K562 (cell line): Measurements from ENCODE around the gene PYCR2. TPM values are rescaled to one million over a fixed set of nuclear protein-coding genes. Genes with fewer than 3 reads are reported as not detected.

ENCODE experiments used
- CREB1 ChIP-seq, 2 experiments: sonication (generic) in 1 of 2; formaldehyde crosslinking in 1 of 2; IDR thresholded peaks; 2 replicates each; pipeline versions ENCODE4 v1.6.1 to v1.8.0; 2012 to 2022; ENCODE audit warnings: inconsistent platforms in 1 of 2, mild to moderate bottlenecking in 1 of 2, missing genetic modification reagents in 1 of 2, moderate library complexity in 1 of 2
- E2F8 ChIP-seq: fragments of 450-650 bp; IDR thresholded peaks from 2 replicates; pipeline ENCODE4 v1.7.1; 2018; ENCODE audit warnings: mild to moderate bottlenecking, low read depth; ENCODE audit not compliant: partially characterized antibody
- GABPB1 ChIP-seq: sonication (generic); formaldehyde crosslinking; IDR thresholded peaks from 2 replicates; pipeline ENCODE4 v1.8.0; 2022; ENCODE audit warnings: mild to moderate bottlenecking, missing genetic modification reagents
- KAT2B ChIP-seq: IDR thresholded peaks from one replicate; pipeline ENCODE4 v1.6.1; 2012; ENCODE audit warnings: low read depth, mild to moderate bottlenecking, control low read depth, inconsistent platforms, low read length, moderate library complexity
- KDM1A ChIP-seq, 2 experiments: fragments of 450-650 bp; IDR thresholded peaks; 2 replicates each; pipeline ENCODE4 v1.6.1; 2016; ENCODE audit warnings: mild to moderate bottlenecking in 2 of 2
- MTF1 ChIP-seq: fragments of 250-450 bp; sonication (Bioruptor Pico); IDR thresholded peaks from 2 replicates; pipeline ENCODE4 v1.9.0; 2021; ENCODE audit warnings: moderate library complexity, mild to moderate bottlenecking, inconsistent platforms, borderline replicate concordance
- MXI1 ChIP-seq: IDR thresholded peaks from 2 replicates; pipeline ENCODE4 v1.6.1; 2011; ENCODE audit warnings: low read depth, mild to moderate bottlenecking, improper control_type of control experiment, low read length
- PTTG1 ChIP-seq: fragments of 450-650 bp; IDR thresholded peaks from 2 replicates; pipeline ENCODE4 v1.6.1; 2016; ENCODE audit warnings: low read depth, mild to moderate bottlenecking, missing genetic modification characterization, missing compliant biosample characterization
- RBM39 ChIP-seq: fragments of 200-400 bp; formaldehyde crosslinking; optimal IDR thresholded peaks from 2 replicates; pipeline ENCODE3; 2018; ENCODE audit warnings: low read depth, low read length
- RFX5 ChIP-seq: IDR thresholded peaks from 2 replicates; pipeline ENCODE4 v1.6.1; 2011; ENCODE audit warnings: low read depth, mild to moderate bottlenecking, improper control_type of control experiment, low read length
- SETDB1 ChIP-seq: IDR thresholded peaks from one replicate; pipeline ENCODE4 v1.6.1; 2012; ENCODE audit warnings: low read length, control low read depth, inconsistent platforms
- SIN3A ChIP-seq, 2 experiments: fragments of 150-350 bp in 1 of 2; IDR thresholded peaks; 2 replicates each; pipeline ENCODE4 v1.6.1; 2011 to 2016; ENCODE audit warnings: borderline replicate concordance in 2 of 2, low read depth in 2 of 2, low read length in 2 of 2, mild to moderate bottlenecking in 2 of 2, moderate library complexity in 2 of 2; ENCODE audit not compliant: control insufficient read depth in 1 of 2
- TAF7 ChIP-seq: fragments of 450-650 bp; IDR thresholded peaks from 2 replicates; pipeline ENCODE4 v1.6.1; 2016; ENCODE audit warnings: missing genetic modification characterization, missing compliant biosample characterization
- TCF7 ChIP-seq: sonication (generic); IDR thresholded peaks from 2 replicates; pipeline ENCODE4 v1.6.1; 2016; ENCODE audit warnings: antibody characterized with exemption, borderline replicate concordance
- XRCC4 ChIP-seq: IDR thresholded peaks from one replicate; pipeline ENCODE4 v1.6.1; 2011; ENCODE audit not compliant: insufficient read depth, insufficient read length; ENCODE audit errors: extremely low read depth
- ZNF436 ChIP-seq: fragments of 250-450, 450-650 bp; sonication (Bioruptor Pico); formaldehyde crosslinking; IDR thresholded peaks from 2 replicates; pipeline ENCODE4 v1.7.0; 2020; ENCODE audit warnings: mild to moderate bottlenecking
- ZNF512 ChIP-seq: IDR thresholded peaks from 2 replicates; pipeline ENCODE4 v1.6.1; 2016; ENCODE audit warnings: missing genetic modification characterization, missing compliant biosample characterization
- polyA plus RNA-seq, 8 experiments: library from polyadenylated mRNA; depleted of rRNA in 4 of 8; stranded (reverse) in 5 of 8; unstranded in 3 of 8; fragments of >200 nt; fragmentation: Nextera tagmentation in 2 of 8; fragmentation: Illumina TruSeq in 1 of 8; extraction: Ambion mirVana in 2 of 8; extraction: Trizol in 1 of 8; gene quantifications; 2 replicates each; pipeline versions ENCODE4 v1.2.1 to v1.2.3, GENCODE V29; 2011 to 2014; ENCODE audit warnings: inconsistent platforms in 1 of 8, missing spikeins in 1 of 8
- total RNA-seq, 7 experiments: library from RNA; depleted of rRNA in 6 of 7; stranded (reverse); fragments of >200 nt in 6 of 7; fragmentation: Illumina TruSeq in 2 of 7; extraction: Trizol in 2 of 7; gene quantifications; 2 replicates each; pipeline versions ENCODE4 v1.2.1 to v1.2.3, GENCODE V29; 2011 to 2021; ENCODE audit warnings: low replicate concordance in 1 of 7
- TF ChIP-seq, protein P1 (sequence below): conservative IDR thresholded peaks from 2 replicates; pipeline ENCODE4 v1.6.1; 2011; ENCODE audit warnings: low read depth, mild to moderate bottlenecking, low read length; ENCODE audit not compliant: control insufficient read depth
- TF ChIP-seq, protein P2 (sequence below): fragments of 250-450 bp; sonication (Bioruptor Pico); IDR thresholded peaks from 2 replicates; pipeline ENCODE4 v1.4.0; 2020; ENCODE audit warnings: mild to moderate bottlenecking, moderate library complexity

PYCR2 gene
- total and polyA plus RNA-seq, 9 of the 15 experiments (the other 6 are each of a cell fraction or from before 2014, with no cell fraction given): 5.5 to 219 (median 127) TPM

DNA sequence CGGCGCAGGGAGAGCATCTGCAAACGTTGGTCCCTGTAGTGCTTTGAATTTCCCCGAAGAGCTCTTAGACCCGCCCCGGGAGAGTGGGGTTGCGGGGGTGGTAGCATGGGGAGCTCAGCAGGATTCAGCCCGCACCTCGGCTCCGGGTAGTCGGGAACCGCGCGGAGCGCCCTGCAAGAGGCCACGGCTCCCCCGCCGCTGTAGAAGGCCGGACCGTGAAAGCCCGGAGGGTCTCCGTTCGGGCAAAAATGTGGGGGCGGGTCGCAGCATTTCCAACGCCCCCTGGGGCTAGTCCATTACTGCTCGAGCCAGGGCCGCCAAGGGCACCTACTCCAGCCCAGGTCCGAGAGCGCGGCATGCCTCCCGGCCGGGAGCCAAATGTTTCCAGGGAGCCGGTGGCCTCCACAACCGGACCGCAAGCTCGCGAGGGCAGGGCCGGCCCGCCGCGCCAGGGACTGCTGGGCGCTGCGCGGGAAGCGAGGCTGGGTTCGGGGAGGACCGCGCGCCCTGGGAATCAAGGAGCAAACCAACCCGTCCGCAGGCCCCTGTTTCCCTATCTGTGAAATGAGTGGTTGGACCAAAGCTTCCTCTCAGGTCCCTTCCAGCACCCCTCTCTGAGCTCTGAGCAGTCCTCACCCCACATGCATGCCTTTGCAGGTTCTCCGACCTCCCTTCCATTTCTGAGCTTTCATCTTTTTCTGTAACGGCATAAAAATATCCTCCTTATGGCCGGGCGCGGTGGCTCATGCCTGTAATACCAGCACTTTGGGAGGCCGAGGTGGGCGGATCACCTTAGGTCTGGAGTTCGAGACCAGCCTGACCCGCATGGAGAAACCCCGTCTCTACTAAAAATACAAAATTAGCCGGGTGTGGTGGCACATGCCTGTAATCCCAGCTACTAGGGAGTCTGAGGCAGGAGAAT, 41.1 kb downstream of the PYCR2 start (continued):
- TF ChIP-seq, protein P1, sequence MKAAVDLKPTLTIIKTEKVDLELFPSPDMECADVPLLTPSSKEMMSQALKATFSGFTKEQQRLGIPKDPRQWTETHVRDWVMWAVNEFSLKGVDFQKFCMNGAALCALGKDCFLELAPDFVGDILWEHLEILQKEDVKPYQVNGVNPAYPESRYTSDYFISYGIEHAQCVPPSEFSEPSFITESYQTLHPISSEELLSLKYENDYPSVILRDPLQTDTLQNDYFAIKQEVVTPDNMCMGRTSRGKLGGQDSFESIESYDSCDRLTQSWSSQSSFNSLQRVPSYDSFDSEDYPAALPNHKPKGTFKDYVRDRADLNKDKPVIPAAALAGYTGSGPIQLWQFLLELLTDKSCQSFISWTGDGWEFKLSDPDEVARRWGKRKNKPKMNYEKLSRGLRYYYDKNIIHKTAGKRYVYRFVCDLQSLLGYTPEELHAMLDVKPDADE: no peak
- TF ChIP-seq TCF7 (no peak), MTF1 (CRISPR knock-in tag) (no peak), TAF7 (tag) (no peak), CREB1 (IDR thresholded peaks at IDR 0.05) (no peak), CREB1 (CRISPR knock-in tag; IDR thresholded peaks at IDR 0.05) (0 out of 2 replicates have a peak, but pooled peaks have one; percentile 36), SIN3A (IDR thresholded peaks at IDR 0.05; ENCODE audit: borderline replicate concordance in 2 of 2, control insufficient read depth in 1 of 2, low read depth in 2 of 2, low read length in 2 of 2) (no peak), PTTG1 (tag) (no peak), MXI1 (no peak), RBM39 (no peak), KDM1A (IDR thresholded peaks at IDR 0.05) (0 out of 4 replicates have a peak, but pooled peaks of 1 of the 2 experiments have one; percentile 17), ZNF436 (CRISPR knock-in tag) (no peak), E2F8 (no peak), ZNF512 (tag) (no peak), SETDB1 (no peak), XRCC4 (no peak), RFX5 (no peak), GABPB1 (CRISPR knock-in tag) (no peak), KAT2B (no peak)
- TF ChIP-seq, protein P2, sequence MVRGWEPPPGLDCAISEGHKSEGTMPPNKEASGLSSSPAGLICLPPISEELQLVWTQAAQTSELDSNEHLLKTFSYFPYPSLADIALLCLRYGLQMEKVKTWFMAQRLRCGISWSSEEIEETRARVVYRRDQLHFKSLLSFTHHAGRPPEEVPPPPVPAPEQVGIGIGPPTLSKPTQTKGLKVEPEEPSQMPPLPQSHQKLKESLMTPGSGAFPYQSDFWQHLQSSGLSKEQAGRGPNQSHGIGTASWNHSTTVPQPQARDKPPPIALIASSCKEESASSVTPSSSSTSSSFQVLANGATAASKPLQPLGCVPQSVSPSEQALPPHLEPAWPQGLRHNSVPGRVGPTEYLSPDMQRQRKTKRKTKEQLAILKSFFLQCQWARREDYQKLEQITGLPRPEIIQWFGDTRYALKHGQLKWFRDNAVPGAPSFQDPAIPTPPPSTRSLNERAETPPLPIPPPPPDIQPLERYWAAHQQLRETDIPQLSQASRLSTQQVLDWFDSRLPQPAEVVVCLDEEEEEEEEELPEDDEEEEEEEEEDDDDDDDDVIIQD (CRISPR knock-in tag): no peak; the same call in 1 of the 2 replicates
